ENCODE measurements around the gene ATP6V1F.

DNA sequence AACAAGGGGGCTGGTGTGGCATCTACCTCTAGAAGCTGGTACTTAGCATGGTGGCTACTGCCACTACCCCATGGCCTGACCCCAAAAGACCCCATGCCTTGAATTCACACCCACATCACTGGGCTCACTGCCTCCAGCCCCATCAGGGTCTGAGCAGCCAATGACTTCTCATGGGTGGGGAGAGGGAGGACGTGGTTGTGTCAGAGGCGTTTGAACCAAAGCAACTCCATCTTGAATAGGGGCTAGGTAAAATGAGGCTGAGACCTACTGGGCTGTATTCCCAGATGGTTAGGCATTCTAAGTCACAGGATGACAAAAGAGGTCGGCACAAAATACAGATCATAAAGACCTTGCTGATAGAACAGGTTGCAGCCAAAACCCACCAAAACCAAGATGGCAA lies 32.7 kb downstream of the ATP6V1F start:
- TF ChIP-seq, protein P1, sequence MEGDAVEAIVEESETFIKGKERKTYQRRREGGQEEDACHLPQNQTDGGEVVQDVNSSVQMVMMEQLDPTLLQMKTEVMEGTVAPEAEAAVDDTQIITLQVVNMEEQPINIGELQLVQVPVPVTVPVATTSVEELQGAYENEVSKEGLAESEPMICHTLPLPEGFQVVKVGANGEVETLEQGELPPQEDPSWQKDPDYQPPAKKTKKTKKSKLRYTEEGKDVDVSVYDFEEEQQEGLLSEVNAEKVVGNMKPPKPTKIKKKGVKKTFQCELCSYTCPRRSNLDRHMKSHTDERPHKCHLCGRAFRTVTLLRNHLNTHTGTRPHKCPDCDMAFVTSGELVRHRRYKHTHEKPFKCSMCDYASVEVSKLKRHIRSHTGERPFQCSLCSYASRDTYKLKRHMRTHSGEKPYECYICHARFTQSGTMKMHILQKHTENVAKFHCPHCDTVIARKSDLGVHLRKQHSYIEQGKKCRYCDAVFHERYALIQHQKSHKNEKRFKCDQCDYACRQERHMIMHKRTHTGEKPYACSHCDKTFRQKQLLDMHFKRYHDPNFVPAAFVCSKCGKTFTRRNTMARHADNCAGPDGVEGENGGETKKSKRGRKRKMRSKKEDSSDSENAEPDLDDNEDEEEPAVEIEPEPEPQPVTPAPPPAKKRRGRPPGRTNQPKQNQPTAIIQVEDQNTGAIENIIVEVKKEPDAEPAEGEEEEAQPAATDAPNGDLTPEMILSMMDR (IDR thresholded peaks at IDR 0.05): no peak
- no peak for TF ChIP-seq POLR2A (IDR thresholded peaks at IDR 0.05)
